ENCODE measurements around the gene MCM3AP.
A peak's percentile ranks its signal among the peaks of the same experiment; 100 is the strongest.
"Not testable (repeated sequence)": the region's sequence is repeated elsewhere in the genome, so short reads cannot be mapped to it uniquely, and the experiment has no call there.

MCM3AP gene

GRCh38 chr21:46268371-46268770 lies 17.0 kb downstream of the MCM3AP start:
- DNase-seq, result no peak

- no peak for DNase-seq
Measured at GRCh38 chr21:46266946-46267345, 18.5 kb downstream of the MCM3AP start.

- DNase-seq, result no peak
Measured at GRCh38 chr21:46265736-46266525, 19.5 kb downstream of the MCM3AP start.

- DNase-seq, result no peak
Measured at GRCh38 chr21:46264690-46265144, 20.7 kb downstream of the MCM3AP start.

GRCh38 chr21:46264046-46264689 lies 21.2 kb downstream of the MCM3AP start:
- DNase-seq, result no peak

- DNase-seq, result no peak
Measured at GRCh38 chr21:46256501-46256994, 28.9 kb downstream of the MCM3AP start.

- no peak for DNase-seq
Measured at GRCh38 chr21:46255758-46256337, 29.6 kb downstream of the MCM3AP start.

GRCh38 chr21:46255166-46255565 lies 30.2 kb downstream of the MCM3AP start:
- DNase-seq, result no peak

- no peak for DNase-seq
Measured at GRCh38 chr21:46254208-46254975, 31.0 kb downstream of the MCM3AP start.

- peak; percentile 61 for DNase-seq
Measured at GRCh38 chr21:46253610-46254124, 31.7 kb downstream of the MCM3AP start.

GRCh38 chr21:46252840-46253239 lies 32.6 kb downstream of the MCM3AP start:
- DNase-seq, result no peak

- DNase-seq, result no peak
Measured at GRCh38 chr21:46250146-46250725, 35.2 kb downstream of the MCM3AP start.

- no peak for DNase-seq
Measured at GRCh38 chr21:46248827-46249226, 36.6 kb downstream of the MCM3AP start.

- no peak for DNase-seq
Measured at GRCh38 chr21:46248422-46248782, 37.0 kb downstream of the MCM3AP start.

- no peak for DNase-seq
Measured at GRCh38 chr21:46247699-46248421, 37.6 kb downstream of the MCM3AP start.

GRCh38 chr21:46246345-46246744 lies 39.1 kb downstream of the MCM3AP start:
- no peak for DNase-seq

- no peak for DNase-seq
Measured at GRCh38 chr21:46245213-46245915, 40.0 kb downstream of the MCM3AP start.

- DNase-seq, result no peak
Measured at GRCh38 chr21:46244602-46245001, 40.8 kb downstream of the MCM3AP start.

- no peak for DNase-seq
Measured at GRCh38 chr21:46243960-46244361, 41.5 kb downstream of the MCM3AP start.

GRCh38 chr21:46243325-46243724 lies 42.1 kb downstream of the MCM3AP start:
- no peak for DNase-seq

GRCh38 chr21:46241577-46241976 lies 43.8 kb downstream of the MCM3AP start:
- DNase-seq, result not testable (repeated sequence)
